Colon (tissue), 2 donors: ENCODE data around the gene TBL1XR1.
A peak's percentile ranks its signal among the peaks of the same experiment; 100 is the strongest.

ENCODE experiments used
- FAIRE-seq: peaks from 2 replicates; lab custom pipeline; 2012; peaks lifted over from hg19 to GRCh38; lab: Jason Lieb, UNC
- donor health status: control.
- donor health status: control.

TBL1XR1 gene

DNA sequence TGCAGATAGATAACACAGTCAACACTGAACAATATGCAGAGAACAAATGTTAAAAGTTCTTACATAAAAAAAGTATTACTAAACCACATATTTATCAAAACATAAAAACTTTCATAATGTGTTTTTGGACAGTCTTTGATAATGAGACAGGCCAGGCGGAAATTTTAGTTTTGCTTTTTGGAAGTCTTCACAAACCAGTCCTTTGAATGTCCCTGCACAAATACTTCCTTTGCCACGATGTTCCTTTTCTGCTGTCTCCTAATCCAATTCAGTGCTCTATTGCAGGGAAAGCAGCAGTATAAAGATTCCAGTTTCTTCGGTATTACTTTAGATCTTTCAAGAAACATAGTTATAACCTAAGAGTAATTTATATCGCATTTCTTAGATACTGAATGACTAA lies 135.9 kb downstream of the TBL1XR1 start:
- no peak for FAIRE-seq

DNA sequence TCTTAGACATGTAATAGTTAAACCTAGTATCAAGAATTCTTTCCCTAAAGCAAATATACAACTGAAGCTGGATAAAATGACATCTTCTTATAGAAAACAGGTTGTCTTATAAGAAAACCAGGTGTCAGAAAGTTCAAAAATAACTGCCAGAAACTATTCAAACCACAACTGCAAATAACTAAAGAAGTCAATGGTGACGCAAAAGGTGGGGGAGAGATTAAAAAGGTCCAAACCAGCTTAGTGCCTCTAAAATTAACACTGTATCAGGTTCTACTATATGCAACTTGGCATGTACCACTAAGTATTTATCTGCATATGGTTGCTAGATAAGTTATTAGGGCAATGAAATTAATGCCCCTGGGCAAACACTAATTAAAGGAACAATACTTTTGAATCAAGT lies 136.8 kb downstream of the TBL1XR1 start:
- no peak for FAIRE-seq

DNA sequence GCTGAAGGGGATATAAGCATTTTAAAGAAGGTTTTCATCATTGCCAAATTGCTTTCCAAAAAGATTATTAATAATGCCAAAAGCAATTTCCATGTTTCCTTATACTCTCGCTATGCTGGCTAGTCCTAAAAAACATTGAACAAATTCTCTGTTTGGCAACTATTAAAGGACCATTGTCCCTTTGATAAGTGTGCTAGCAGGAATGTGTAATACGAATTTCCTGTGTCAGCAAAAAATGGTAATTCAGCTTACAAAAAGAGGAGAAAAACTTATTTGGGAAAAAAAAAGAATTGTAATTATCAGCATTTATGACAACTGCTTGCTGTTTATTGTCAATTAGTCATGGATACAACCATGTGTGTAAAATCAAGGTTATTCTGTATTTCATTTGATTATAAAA lies 138.6 kb downstream of the TBL1XR1 start:
- no peak for FAIRE-seq

DNA sequence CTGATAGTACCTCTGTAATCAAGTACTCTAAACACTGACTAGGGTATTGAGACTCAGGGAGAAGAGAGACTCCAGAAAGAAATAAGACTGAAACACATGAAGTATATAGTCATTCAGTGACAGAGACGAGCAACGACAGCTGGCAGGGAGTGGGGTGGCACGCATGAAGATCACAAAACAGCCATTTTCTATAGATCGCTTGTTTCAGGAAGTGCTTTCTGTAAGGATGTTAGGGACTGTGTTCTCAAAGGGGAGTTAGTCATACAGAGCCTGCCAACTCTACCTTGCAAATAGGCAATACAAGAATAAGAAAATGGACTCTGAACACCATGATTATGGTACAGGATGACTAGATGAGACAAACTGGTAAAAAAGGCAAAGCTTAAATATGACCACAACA lies 139.5 kb downstream of the TBL1XR1 start:
- FAIRE-seq: peak; percentile 36

DNA sequence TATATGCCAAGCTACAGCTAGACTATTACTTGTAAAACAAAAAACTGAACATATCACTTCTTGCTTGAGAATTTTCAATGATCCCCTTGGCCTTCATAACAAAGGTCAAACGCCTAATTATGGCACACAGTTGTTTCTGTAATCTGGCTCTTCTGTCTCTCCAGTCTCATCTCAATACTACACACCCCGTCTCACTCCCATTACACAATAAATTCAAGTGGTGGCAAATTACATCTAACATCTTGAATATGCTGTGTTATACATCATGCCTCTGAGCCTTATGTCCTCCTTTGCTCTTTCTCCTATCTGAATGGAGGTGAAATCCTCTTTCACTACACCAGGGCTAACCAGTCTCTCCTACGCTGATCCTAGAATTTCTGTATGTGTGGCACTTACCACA lies 140.4 kb downstream of the TBL1XR1 start:
- no peak for FAIRE-seq

DNA sequence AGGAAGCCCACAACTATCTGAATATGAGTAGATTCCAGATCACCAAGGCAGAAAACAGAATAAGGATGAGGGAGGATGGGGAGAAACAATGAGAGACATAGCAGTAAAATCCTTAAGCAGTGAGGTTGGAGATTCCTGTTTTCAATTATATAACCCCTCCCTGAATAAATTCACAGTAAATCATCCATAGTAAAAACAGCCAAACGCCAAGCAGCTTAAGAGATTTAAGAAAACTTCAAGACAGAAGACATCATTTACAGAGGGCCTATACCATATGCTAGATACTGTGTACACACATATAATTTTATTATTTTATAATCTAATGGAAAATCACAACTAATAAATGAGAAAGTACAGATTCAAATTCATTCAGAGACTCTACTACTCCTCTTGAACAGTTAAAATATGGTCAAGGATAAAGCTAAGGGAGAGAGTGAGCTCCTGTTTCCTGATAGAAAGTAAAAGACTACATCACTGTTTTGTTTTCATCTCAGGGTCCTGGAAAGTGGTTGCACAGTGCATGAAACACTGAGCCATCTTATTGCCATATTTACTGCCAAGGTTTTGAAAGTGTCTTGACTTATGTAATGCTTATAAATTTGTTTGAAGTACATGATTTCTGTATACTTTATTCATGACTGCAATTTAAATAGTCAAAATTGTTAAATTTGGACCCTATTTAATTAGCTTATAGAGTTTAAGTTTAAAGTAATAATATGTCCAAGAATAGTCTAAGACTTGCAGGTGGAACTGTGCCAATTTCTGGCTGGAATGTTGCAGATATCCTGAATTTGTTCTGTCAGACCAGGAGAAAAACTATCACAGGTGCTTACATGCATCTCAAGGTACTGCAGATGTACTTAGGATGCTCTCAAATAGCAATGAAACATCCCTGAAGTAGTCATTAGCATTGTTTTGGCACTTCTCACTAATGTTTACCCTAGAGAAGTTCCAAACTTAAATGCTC lies 141.4 kb downstream of the TBL1XR1 start:
- no peak for FAIRE-seq

DNA sequence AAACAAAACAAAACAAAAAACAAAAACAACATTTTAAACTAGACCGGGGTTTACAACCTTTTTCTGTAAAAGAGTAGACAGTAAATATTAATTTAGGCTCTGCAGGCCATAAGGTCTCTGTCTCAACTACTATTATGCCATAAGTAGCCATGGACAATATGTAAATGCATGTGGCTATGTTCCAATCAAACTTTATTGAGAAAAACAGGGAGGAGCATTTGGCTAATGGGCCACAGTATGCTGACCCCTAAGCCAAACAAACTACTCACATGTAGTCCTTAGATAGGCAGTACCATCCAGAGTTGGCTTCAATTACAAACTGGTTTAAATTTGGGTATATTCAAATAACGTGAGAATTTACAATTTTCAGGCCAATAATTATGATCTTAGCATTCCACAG lies 144.2 kb downstream of the TBL1XR1 start:
- no peak for FAIRE-seq

DNA sequence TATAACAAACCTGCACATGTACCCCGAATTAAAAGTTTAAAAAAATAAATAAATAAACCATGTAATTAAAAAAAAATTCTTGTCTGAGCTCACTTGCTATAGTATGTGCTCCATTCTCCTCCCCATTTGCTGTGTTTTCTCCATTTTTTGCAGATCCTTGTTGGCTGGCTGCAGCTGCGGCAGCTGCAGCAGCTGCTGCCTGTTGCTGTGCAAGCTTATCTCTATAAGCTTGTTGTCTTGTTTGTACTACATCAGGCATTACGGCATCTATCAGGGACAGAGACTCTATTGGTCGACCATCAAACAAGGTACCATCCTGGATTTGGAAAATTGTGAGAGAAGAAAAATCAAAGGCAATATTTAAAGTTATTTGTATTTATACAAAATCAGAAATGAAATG lies 145.9 kb downstream of the TBL1XR1 start:
- FAIRE-seq: no peak

DNA sequence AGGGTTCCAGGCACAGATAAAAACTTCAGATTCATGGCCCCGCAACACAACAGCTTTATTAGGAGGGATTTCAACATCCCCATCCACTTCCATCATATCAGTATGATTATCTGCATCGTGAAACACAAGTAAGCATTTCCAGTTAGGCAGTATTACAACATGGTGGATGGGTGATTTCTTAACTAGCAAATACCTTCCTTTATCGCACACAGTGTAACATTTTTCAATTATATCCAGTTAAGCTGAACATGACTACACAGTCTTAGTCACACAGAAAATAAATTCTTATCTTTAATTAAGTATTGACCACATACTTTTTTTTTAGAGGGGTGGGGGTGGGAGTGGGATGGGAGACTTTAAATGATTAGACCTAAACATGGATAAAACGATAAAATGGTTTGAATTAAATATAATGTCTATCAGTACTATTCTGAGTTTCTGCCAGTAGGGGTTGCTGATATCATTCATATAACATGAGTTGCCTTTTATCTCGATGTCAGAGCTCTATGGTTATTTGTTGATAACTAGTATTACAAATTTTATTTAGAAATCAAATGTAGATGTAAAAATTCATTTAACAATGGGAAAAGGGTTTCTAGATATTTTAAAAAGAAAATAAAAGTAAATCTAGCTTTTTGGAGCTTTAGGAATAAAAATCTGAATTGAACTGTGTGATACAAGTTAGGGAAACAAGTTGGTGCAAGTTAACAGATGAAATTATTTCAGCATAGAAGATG lies 146.6 kb downstream of the TBL1XR1 start:
- peak; percentile 87 for FAIRE-seq

DNA sequence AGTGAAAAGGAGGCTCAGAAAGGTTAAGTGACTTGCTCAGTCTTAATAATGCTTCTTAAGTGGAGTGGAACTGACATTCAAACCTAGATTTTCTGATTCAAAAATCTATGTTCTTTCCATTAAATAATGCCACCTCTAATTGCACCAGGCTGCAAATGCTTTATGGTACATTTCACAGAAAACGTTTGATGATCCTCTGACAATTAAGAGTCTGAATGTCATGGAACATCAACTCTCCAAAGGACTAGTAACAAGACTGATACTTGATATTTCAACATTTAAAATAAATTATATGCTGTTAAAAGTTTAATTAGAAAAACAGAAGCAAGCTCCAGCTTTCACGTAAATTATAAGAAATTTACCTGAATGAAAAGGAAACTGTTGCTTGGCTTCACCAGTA lies 151.5 kb downstream of the TBL1XR1 start:
- no peak for FAIRE-seq

DNA sequence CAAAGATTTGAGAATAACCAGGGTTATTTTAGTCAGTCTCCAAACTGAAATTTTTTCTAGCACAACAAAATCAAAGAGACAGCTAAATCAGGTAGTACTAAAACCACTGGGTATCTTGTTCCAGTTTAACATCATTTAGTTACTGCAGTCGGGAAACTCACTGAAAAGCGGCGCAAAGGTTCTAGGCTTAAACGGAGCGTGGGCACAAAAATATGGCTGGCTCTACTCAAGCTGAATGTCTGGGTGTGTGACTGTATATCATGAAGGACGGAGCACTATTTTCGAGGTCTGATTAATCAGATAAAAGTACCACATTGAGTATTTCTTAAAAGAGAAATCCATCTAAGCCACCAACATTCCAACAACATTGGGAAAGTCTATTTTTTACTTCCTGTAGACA lies 152.1 kb downstream of the TBL1XR1 start:
- FAIRE-seq: no peak

DNA sequence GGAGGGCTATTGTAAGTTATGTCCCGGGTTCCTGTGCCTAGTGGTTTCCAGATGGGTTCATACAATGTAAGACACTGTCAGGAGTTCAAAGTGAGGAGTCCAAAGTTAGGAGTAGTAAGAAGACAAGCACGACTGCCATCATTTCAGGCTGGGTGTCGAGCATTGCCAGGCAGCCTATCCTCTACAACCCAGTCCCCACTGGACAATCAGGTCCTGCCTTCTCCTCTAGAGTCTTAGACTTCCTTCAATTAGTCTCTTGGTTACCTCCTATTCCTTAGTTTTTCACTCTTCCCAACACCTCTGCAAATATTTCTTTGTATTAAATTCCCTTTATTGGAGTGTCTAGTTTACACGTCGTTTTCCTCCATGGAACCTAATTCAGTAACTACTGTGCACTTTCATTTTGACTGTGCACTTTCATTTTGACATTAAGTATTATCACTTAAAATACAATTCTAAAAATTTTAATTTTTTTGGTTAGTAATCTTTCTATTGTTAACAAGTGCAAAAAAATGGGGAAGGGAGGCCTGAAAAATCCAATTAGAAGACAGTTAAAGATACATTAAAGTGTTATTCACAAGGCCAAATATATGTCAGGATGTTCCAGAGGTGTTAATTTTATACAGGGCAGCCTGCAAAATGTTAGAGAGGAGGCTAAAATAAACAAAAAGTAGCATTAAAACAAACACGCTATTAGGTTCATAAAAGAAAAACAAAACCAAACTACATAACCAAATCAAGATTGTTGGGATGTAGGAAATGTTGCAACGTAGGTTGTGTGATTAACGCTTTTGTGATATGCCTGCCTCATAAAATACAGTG lies 155.3 kb downstream of the TBL1XR1 start:
- no peak for FAIRE-seq

DNA sequence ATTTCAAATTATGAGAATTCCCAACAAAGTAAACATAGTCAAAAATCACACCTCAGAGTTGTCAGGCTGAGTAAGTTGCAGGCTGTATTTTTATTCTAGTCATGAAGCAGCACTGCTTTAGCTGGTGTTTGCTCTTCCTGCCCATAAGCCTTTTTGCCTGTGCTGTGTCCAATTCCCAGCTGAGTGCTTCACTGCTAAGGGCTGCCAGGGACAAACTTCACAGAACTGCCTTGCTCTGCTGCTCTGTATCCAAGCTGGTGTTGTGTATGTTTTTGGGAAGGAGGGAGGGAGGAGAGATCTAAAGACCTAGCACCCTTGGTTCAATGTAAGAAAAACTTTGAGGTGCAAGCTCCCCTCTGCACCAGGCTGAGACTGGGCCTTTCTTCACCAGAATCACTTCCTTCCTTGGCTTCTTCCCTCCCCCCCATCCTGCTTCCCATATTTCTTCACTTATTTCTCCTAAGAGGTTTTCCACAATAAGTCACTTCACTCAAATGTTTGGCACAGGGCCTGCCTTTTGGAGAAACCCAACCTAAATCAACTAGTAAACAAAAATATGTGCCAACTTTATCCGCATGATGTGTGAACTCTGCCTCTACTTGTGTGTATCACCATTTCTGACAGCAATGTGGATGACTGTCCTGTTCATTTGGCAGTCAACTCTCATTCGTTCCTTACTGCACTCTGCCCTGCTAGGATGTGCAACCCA lies 156.1 kb downstream of the TBL1XR1 start:
- FAIRE-seq: no peak

DNA sequence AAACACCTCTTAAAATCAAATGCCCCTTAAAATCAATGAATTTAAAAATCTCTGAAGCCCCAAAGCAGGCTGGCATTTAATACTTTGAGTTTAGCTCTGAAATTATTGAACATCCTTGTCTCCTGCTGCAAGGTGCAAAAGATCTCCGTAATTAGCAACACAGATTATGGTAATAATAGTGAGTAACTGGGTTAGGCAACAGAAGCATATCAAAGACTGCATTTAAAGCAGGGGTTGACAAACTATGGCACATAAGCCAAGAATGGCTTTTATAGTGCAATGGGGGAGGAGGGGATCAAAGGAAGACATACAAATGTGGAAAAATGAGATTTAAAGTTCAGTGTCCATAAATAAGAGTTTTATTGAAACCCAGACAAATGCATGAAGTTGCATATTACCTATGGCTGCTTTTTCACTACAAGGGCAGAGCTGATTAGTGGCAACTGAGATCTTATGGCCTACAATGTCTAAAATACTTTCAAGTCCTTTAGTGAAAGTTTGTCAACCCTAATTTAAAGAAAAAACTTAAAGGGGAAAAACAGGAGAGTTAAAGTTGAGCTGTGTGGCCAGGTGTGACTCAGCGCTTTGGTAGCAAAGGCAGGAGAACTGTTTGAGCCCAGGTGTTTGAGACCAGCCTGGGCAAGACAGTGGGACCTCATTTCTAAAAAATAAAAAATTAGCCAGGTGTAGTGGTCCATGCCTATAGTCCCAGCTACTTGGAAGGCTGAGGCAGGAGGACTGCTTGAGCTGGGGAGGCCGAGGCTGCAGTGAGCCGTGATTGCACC lies 157.6 kb downstream of the TBL1XR1 start:
- FAIRE-seq: no peak

DNA sequence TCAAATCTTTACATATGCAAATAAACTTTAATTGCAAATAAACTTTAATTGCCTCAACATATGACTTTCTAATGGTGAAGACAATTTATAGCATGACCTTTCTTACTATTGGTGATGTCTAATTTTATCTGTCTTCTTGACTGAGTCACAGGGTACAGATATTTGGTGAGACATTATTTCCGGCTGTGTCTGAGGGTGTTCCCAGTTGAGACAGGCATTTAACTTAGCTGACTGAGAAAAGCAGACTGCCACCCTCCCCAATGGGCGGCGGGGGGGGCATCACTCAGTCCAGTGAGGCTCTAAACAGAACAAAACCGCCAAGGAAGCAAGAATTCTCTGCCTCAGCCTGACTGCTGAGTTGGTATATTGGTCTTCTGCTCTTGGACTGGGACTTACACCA lies 160.0 kb downstream of the TBL1XR1 start:
- FAIRE-seq: no peak

DNA sequence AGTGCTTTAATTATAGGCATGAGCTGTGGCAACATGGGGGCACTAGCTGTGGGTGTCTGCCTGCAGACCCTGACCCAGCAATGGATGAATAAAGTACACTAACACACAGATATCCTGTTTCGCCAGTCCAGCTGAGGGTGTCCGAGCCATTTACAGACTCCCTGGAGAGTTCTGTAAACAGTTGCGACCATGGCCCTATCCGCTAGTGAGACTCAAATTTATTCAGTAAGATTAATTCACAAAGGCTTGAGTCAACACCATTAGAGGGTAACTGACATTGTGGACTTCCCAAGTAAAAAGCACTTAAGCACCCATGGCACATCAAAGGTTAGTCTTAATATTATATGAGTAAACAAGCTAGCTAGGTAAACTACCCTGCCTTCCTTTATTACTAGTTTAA lies 161.6 kb downstream of the TBL1XR1 start:
- no peak for FAIRE-seq

DNA sequence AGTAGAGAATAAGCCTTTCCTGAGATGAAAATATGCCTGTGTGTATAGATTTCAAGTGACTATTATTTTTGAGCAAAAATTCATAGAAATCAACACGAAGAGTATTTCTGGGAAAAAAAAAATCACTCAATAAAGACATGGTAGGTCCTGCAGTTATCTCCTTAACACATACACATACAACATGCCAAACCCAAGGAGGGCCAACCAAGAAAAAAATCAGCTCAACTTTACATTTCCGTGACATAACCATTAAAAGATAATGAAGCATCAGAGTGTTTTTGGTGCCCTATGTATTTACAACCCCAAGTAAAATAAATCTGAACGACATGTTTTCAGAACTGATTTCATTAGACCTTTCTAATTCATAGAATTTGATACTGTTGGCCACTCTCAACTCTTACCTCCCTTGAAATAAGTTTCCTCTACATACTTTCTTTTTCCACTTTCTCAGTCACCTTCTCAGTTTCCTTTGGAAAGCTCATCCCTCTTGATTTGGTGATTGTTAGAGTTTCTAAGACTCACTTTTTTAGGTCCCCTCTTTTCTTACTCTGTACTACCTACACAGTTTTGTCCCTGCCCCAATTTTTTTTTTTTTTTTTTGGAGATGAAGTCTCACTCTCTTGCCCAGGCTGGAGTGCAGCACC lies 162.3 kb downstream of the TBL1XR1 start:
- no peak for FAIRE-seq

DNA sequence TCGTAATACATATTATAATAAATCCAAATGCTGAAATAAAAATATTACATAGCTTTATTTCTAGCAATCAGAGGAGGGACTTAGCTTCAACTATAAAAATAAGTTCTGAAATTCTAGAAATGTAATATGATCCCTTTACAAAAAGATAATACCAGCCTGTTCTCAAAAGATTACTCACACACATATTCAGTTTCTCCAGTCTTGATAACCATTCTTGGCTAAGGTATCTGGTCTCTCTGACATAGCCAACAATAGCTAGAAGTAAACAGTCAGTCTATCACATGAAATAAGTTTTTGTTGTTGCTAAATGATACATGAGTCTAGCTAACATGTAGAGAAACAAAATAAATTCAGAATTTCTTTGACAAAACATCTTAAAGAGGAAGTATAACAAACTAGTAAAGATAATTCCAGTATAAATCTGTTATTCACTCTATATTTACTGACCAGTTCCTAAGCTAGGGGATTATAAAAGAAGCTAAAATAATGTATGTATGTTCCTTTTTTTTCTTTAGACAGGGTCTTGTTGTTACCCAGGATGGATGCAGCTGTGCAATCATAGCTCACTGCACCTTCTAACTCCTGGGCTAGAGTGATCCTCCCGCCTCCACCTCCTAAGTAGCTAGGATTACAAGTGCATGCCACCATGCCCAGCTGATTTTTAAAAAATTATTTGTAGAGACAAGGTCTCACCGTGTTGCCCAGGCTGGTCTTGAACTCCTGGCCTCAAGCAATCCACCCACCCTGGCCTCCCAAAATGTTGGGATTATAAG lies 170.6 kb downstream of the TBL1XR1 start:
- FAIRE-seq: no peak

DNA sequence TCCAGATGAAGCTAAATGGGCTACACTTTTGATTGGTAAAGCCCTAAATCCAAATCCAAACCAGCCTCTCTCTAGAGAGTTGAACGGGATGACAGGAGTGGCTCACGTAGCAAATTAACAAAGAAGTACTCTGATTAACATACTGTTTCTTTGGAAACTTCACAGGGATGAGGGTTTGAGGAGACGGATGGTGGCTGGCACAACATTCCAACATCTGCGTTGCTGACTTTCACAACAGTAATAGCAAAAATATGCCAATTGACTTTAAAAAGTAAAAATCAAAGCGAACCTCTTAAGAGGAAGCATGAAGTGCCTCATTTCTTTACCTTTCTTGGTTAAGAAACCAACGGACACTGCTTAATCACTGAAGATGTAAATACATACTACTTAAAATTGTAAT lies 181.4 kb downstream of the TBL1XR1 start:
- no peak for FAIRE-seq
